ENCODE measurements around the gene MSN.
"Not testable (repeated sequence)": the region's sequence is repeated elsewhere in the genome, so short reads cannot be mapped to it uniquely, and the experiment has no call there.

MSN gene

GRCh38 chrX:65667503-65668376 lies at the start of gene MSN:
MSN (plus strand) TSS chrX:65667654; CDS start chrX:65667842, 188 bp downstream.
- peak; percentile 69 for DNase-seq

GRCh38 chrX:65620096-65620705 lies 47.3 kb upstream of the MSN start:
- DNase-seq = not testable (repeated sequence)

GRCh38 chrX:65630771-65631170 lies 36.7 kb upstream of the MSN start:
- DNase-seq = no peak

- no peak for DNase-seq
These were observed 33.6 kb upstream of the MSN start for GRCh38 chrX:65633826-65634225.

GRCh38 chrX:65634732-65635131 lies 32.7 kb upstream of the MSN start:
- no peak for DNase-seq

- peak; percentile 8 for DNase-seq
These were observed 32.1 kb upstream of the MSN start for GRCh38 chrX:65635378-65635777.

- no peak for DNase-seq
These were observed 31.6 kb upstream of the MSN start for GRCh38 chrX:65635822-65636221.

GRCh38 chrX:65636261-65636660 lies 31.2 kb upstream of the MSN start:
- DNase-seq = not testable (repeated sequence)

- DNase-seq = no peak
These were observed 30.1 kb upstream of the MSN start for GRCh38 chrX:65637335-65637734.

GRCh38 chrX:65642914-65643491 lies 24.5 kb upstream of the MSN start:
- peak; percentile 4 for DNase-seq

GRCh38 chrX:65643531-65644052 lies 23.9 kb upstream of the MSN start:
- DNase-seq = peak; percentile 3

- peak; percentile 81 for DNase-seq
These were observed 22.7 kb upstream of the MSN start for GRCh38 chrX:65644621-65645289.

- DNase-seq = no peak
These were observed 19.7 kb upstream of the MSN start for GRCh38 chrX:65647801-65648200.

- no peak for DNase-seq
These were observed 15.4 kb upstream of the MSN start for GRCh38 chrX:65652098-65652497.

GRCh38 chrX:65657009-65657441 lies 10.4 kb upstream of the MSN start:
- DNase-seq = not testable (repeated sequence)

GRCh38 chrX:65657659-65658058 lies 9.8 kb upstream of the MSN start:
- DNase-seq = no peak

- DNase-seq = no peak
These were observed 9.2 kb upstream of the MSN start for GRCh38 chrX:65658229-65658628.

GRCh38 chrX:65667157-65667502 lies 324 bp upstream of the MSN start:
- no peak for DNase-seq

GRCh38 chrX:65668377-65669310 lies 1.2 kb downstream of the MSN start:
- DNase-seq = peak; percentile 82

- DNase-seq = no peak
These were observed 3.8 kb downstream of the MSN start for GRCh38 chrX:65671286-65671685.

- no peak for DNase-seq
These were observed 4.5 kb downstream of the MSN start for GRCh38 chrX:65671966-65672365.

- no peak for DNase-seq
These were observed 6.4 kb downstream of the MSN start for GRCh38 chrX:65673857-65674203.
